ENCODE data around the gene CX3CL1.

- no peak for TF ChIP-seq CTCF (conservative IDR thresholded peaks at IDR 0.05)
- TF ChIP-seq EZH2 (IDR thresholded peaks at IDR 0.05; ENCODE audit: low read depth): no peak
These were observed 1.0 kb downstream of the CX3CL1 start for GRCh38 chr16:57373117-57373947.

Data from PC-9 (cell line).